ENCODE results near the gene HECTD1. TPM values are rescaled to one million over a fixed set of nuclear protein-coding genes. Genes with fewer than 3 reads are reported as not detected.
"Not testable (repeated sequence)": the region's sequence is repeated elsewhere in the genome, so short reads cannot be mapped to it uniquely, and the experiment has no call there.

The HECTD1 gene
- 100 to 1,000 TPM; 121 to 178 TPM for total RNA-seq
- long read RNA-seq, full-length matches to known transcripts, result 1 of 85 reads
- long read RNA-seq, partial matches to known transcripts, result 65 of 85 reads
- long read RNA-seq, other reads (novel, unspliced or antisense), result 19 of 85 reads

GRCh38 chr14:31207755-31208545, at the start of gene HECTD1:
Gene HECTD1, minus strand, starts transcription at chr14:31207793. Its CDS starts 1,857 bp downstream, at chr14:31205936.
- intact Hi-C loops (cut with DNase I), result loop anchor here in 1 of 2 donors (2.0 to 10.0 kb wide), 2 partner anchors 21 to 117 kb away; no protein-coding TSS in a partner anchor
- peak; percentile 94 to 96 for ATAC-seq
- DNase-seq, result peak; percentile 91

GRCh38 chr14:31257244-31257553, 49.6 kb upstream of the HECTD1 start:
- ATAC-seq (no peak), DNase-seq (no peak)
- intact Hi-C loops (cut with DNase I), result no loop called here

GRCh38 chr14:31256534-31257243, 49.1 kb upstream of the HECTD1 start:
- intact Hi-C loops (cut with DNase I), result no loop called here
- DNase-seq, result no peak
- ATAC-seq, result no peak

- DNase-seq; intact Hi-C loops (cut with DNase I); ATAC-seq: not testable (repeated sequence)
Observed at GRCh38 chr14:31255918-31256317, 48.3 kb upstream of the HECTD1 start.

GRCh38 chr14:31255286-31255685, 47.7 kb upstream of the HECTD1 start:
- no peak for ATAC-seq
- intact Hi-C loops (cut with DNase I), result no loop called here

GRCh38 chr14:31253746-31254471, 46.3 kb upstream of the HECTD1 start:
- intact Hi-C loops (cut with DNase I), result no loop called here
- no peak for ATAC-seq
- no peak for DNase-seq

More at GRCh38 chr14:31255286-31255685, 47.7 kb upstream of the HECTD1 start:
- DNase-seq, result no peak

- intact Hi-C loops (cut with DNase I), result no loop called here
- ATAC-seq (no peak), DNase-seq (no peak)
Observed at GRCh38 chr14:31252865-31253264, 45.3 kb upstream of the HECTD1 start.

GRCh38 chr14:31251028-31251958, 43.7 kb upstream of the HECTD1 start:
- DNase-seq, result no peak
- no peak for ATAC-seq
- intact Hi-C loops (cut with DNase I), result no loop called here

- ATAC-seq (no peak), DNase-seq (no peak)
- intact Hi-C loops (cut with DNase I), result no loop called here
Observed at GRCh38 chr14:31244626-31245025, 37.0 kb upstream of the HECTD1 start.

- DNase-seq (no peak), ATAC-seq (no peak)
- intact Hi-C loops (cut with DNase I), result no loop called here
Observed at GRCh38 chr14:31243860-31244259, 36.3 kb upstream of the HECTD1 start.

- DNase-seq; intact Hi-C loops (cut with DNase I): not testable (repeated sequence)
- ATAC-seq, result peak in 1 of 2 donors; percentile 18
Observed at GRCh38 chr14:31242161-31242940, 34.8 kb upstream of the HECTD1 start.

- DNase-seq (no peak), ATAC-seq (peak; percentile 57 to 63)
- intact Hi-C loops (cut with DNase I), result no loop called here
Observed at GRCh38 chr14:31241450-31242114, 34.0 kb upstream of the HECTD1 start.

- DNase-seq (no peak), ATAC-seq (no peak)
- intact Hi-C loops (cut with DNase I), result no loop called here
Observed at GRCh38 chr14:31239741-31240140, 32.1 kb upstream of the HECTD1 start.

- ATAC-seq, result no peak
- DNase-seq, result no peak
- intact Hi-C loops (cut with DNase I), result no loop called here
Observed at GRCh38 chr14:31235462-31235861, 27.9 kb upstream of the HECTD1 start.

- no peak for DNase-seq
- no peak for ATAC-seq
- intact Hi-C loops (cut with DNase I), result no loop called here
Observed at GRCh38 chr14:31232081-31232480, 24.5 kb upstream of the HECTD1 start.

- intact Hi-C loops (cut with DNase I); DNase-seq; ATAC-seq: not testable (repeated sequence)
Observed at GRCh38 chr14:31231272-31231671, 23.7 kb upstream of the HECTD1 start.

- intact Hi-C loops (cut with DNase I), result no loop called here
- DNase-seq (no peak), ATAC-seq (no peak)
Observed at GRCh38 chr14:31230573-31230958, 23.0 kb upstream of the HECTD1 start.
